Small intestine (tissue), 7 donors: ENCODE results near the gene CYP19A1. TPM values are rescaled to one million over a fixed set of nuclear protein-coding genes. Genes with fewer than 3 reads are reported as not detected.

Source experiments
- DNase-seq, 2 donors: peaks; one replicate each; pipeline versions ENCODE4 v3.0.0 to v3.0.0-alpha.2; 2013
- FAIRE-seq: peaks from 2 replicates; lab custom pipeline; 2012; peaks lifted over from hg19 to GRCh38; lab: Jason Lieb, UNC
- H3K27ac ChIP-seq, 3 donors: one replicate each; pipeline ENCODE4 v1.5.1; 2013; ENCODE audit warnings: low read length in 2 of 3, mild to moderate bottlenecking in 2 of 3, control low read depth in 1 of 3, inconsistent platforms in 1 of 3, low read depth in 1 of 3, moderate library complexity in 1 of 3
- H3K27me3 ChIP-seq, 3 donors: one replicate each; pipeline ENCODE4 v1.6.1; 2013; ENCODE audit warnings: low read length in 3 of 3, inconsistent platforms in 1 of 3; ENCODE audit not compliant: control insufficient read depth in 3 of 3, insufficient read depth in 3 of 3
- H3K36me3 ChIP-seq, 3 donors: one replicate each; pipeline ENCODE4 v1.6.1; 2013; ENCODE audit warnings: low read length in 3 of 3, inconsistent platforms in 1 of 3, low read depth in 1 of 3, mild to moderate bottlenecking in 1 of 3, moderate library complexity in 1 of 3; ENCODE audit not compliant: control insufficient read depth in 3 of 3, insufficient read depth in 2 of 3
- H3K4me1 ChIP-seq, 3 donors: one replicate each; pipeline ENCODE4 v1.6.1; 2013; ENCODE audit warnings: low read length in 2 of 3, inconsistent platforms in 1 of 3, low read depth in 1 of 3, mild to moderate bottlenecking in 1 of 3, moderate library complexity in 1 of 3; ENCODE audit not compliant: control insufficient read depth in 3 of 3, insufficient read depth in 2 of 3
- H3K4me3 ChIP-seq, 3 donors: one replicate each; pipeline ENCODE4 v1.5.1; 2013; ENCODE audit warnings: low read length in 3 of 3, control low read depth in 1 of 3, inconsistent platforms in 1 of 3, low read depth in 1 of 3, mild to moderate bottlenecking in 1 of 3, moderate library complexity in 1 of 3
- H3K9me3 ChIP-seq, 2 donors: one replicate each; pipeline ENCODE4 v1.6.1; 2013; ENCODE audit warnings: low read depth in 1 of 2, low read length in 1 of 2; ENCODE audit not compliant: control insufficient read depth in 2 of 2, insufficient read depth in 1 of 2
- WGBS, 3 donors: extraction: QIAGEN DNeasy Blood & Tissue Kit; methylation state at CpG; one replicate each; pipeline ENCODE4 v1.1.7; 2013; 5-methylcytosine and 5-hydroxymethylcytosine counted together
- polyA plus RNA-seq, 4 donors: library from polyadenylated mRNA; stranded (reverse) in 3 of 4; unstranded in 1 of 4; fragments of 200-250 nt in 3 of 4; fragments of 120-200 nt in 1 of 4; gene quantifications; one replicate each; pipeline versions ENCODE4 v1.2.1 to v1.2.3, GENCODE V29; 2013
- donor health status: healthy with polysubstance abuse.
- donor health status: control.
- donor health status: control.
- donor health status: Bipolar disorder and iron deficiency.
- donor health status: healthy.

The CYP19A1 gene
- polyA plus RNA-seq, 4 donors = 0.33 to 2.0 TPM; not detected in 2

DNA sequence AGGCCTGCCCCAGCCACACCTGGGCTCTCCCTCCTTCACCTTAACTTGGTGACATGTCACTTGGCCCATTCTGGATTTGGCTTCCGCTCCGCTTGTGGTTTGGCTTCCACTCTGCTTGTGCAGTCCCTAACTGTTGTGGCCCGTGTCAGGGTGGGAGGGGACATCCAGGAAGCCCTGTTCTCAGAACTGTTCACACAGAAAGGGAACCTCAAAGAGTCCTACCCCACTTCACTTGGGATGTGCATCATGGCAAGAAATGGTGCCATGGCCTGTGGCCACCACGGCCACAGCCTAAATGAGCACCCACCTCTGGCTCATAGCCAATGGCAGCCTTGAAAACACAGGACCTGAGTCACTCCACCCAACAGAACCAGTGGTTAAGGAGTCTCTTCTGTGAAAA lies 63.4 kb downstream of the CYP19A1 start:
- DNase-seq (no peak), FAIRE-seq (no peak)
- Histone ChIP-seq H3K27me3 (peaks cover 0 to 12% (median 0%) of the 10 kb centered on the region in 3 donors), H3K4me1 (no peaks in the 10 kb centered on the region), H3K36me3 (no peaks in the 10 kb centered on the region), H3K9me3 (no peaks in the 10 kb centered on the region), H3K27ac (no peak overlapping the region), H3K4me3 (no peak overlapping the region)
- WGBS, 3 donors = 85% methylated on average over 4 of the region's 4 CpGs

DNA sequence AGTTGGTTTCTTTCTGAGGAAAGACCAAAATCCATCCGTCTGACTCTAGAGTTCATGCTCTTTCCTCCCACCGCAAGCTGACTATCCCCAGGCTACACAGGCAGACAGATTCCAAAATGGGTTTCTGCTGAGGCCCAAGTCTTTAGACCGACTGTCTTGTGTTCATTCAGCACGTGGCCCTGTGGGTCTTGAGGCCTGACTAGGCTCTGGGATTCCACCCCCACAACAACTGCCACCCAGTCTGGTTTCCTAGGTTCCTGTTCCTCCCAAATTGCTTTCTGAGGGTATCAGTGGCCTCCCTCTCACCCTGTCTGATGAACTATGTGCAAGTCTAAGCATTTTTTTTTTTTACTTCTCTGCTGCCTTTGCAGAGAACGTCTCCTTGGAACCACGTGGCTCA lies 67.7 kb downstream of the CYP19A1 start:
- H3K36me3 ChIP-seq = no peaks in the 10 kb centered on the region
- H3K4me1 ChIP-seq = no peaks in the 10 kb centered on the region
- no peak for DNase-seq
- WGBS, 3 donors = 65 to 78% (median 70%) methylated on average over 6 of the region's 6 CpGs
- no peak overlapping the region for H3K4me3 ChIP-seq
- no peak for FAIRE-seq
- peaks cover 0 to 30% (median 6%) of the 10 kb centered on the region in 3 donors for H3K27me3 ChIP-seq
- H3K9me3 ChIP-seq = no peaks in the 10 kb centered on the region
- no peak overlapping the region for H3K27ac ChIP-seq

DNA sequence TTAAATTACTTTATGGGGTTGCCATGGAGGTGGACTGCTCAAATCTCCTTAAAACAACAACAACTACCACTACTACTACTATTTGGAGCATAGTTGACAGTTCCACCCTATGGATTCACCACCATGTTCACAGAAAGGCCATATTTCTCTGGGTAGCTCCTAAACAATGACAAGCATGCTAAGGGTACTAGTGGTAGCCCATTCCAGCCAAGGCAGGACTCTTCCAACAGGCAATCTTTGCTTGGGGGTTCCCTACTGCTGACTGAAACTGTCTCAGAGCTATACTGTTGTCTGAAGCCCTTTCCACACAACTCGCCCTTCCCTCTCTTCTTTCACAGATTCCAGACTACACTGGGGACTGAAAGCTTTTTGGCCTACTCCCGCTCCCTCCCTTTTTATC lies 68.9 kb downstream of the CYP19A1 start:
- no peak for FAIRE-seq
- Histone ChIP-seq H3K27me3 (peaks cover 0 to 32% (median 8%) of the 10 kb centered on the region in 3 donors), H3K36me3 (no peaks in the 10 kb centered on the region), H3K4me1 (no peaks in the 10 kb centered on the region), H3K9me3 (no peaks in the 10 kb centered on the region), H3K27ac (no peak overlapping the region), H3K4me3 (no peak overlapping the region)
- DNase-seq = no peak
- 59 to 91% (median 72%) methylated on average over 2 of the region's 2 CpGs for WGBS, 3 donors

DNA sequence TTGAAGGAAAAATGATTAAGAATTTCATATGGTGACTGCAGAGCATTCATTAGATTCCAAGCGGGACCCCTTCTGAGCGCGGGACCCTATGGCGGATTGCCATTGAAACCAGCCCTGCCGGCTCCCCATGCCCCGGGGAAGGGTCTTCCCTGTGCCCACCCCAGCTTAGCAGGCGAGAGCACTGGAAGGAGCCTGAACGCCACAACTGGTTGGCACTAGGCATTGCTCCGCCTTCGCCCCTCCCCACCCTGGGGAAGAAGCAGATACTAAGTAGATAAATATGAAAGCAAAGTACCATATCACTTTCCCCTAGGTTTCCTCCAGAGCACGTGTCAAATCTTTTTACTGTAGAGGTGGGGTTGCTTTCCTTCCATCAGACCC lies 70.7 kb downstream of the CYP19A1 start:
- no peaks in the 10 kb centered on the region for H3K36me3 ChIP-seq
- H3K27me3 ChIP-seq = peaks cover 0 to 37% (median 8%) of the 10 kb centered on the region in 3 donors
- H3K4me1 ChIP-seq = no peaks in the 10 kb centered on the region
- H3K4me3 ChIP-seq = peak overlapping the region in 1 of 3 donors; percentile 30
- DNase-seq (peak in 1 of 2 donors; percentile 38), FAIRE-seq (no peak)
- H3K27ac ChIP-seq = no peak overlapping the region
- H3K9me3 ChIP-seq = peaks cover 0 to under 1% of the 10 kb centered on the region in 2 donors
- WGBS, 3 donors = 2 to 6% (median 2%) methylated on average over 11 of the region's 11 CpGs

DNA sequence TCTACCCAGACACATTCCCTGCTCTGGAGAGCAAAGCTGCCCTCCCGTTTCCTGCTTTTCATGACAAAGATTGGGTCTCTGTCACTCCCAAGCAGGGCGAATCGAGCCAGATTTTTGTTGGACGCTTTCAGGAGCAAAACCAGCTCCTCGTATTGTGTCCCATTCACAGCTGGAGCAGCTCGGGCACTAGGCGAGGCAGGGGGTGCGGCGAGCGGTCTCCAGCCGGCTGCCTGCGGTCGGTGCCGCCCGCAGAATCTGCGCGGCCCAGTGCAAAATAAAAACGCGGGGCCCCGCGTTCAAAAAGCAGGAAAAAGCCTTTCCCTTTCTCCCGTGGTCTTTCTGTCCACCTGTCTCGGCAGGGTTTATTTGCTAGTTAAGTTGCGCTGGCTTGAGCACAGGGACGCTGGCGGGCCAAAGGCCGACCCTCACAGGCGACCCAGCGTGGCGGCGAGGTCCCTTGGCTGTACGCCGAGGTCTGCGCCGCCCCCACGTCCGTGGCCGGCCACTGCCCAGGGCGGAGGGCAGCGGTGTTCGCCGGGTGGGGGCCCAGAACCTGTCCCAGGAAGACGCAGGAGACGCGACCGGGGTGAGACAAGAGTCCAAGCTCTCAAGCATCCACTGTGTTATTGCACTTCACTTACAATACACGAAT lies 71.2 kb downstream of the CYP19A1 start:
- peaks cover 0 to 5% of the 10 kb centered on the region in 2 donors for H3K9me3 ChIP-seq
- no peaks in the 10 kb centered on the region for H3K36me3 ChIP-seq
- DNase-seq = peak in 1 of 2 donors; percentile 21
- H3K27ac ChIP-seq = peak overlapping the region in 1 of 3 donors; percentile 9
- WGBS, 3 donors = 1 to 3% (median 2%) methylated on average over 41 to 47 of the region's 47 CpGs
- FAIRE-seq = no peak
- H3K4me1 ChIP-seq = no peaks in the 10 kb centered on the region
- H3K27me3 ChIP-seq = peaks cover 0 to 37% (median 8%) of the 10 kb centered on the region in 3 donors
- peak overlapping the region in 2 of 3 donors; percentile 13 to 30 for H3K4me3 ChIP-seq

DNA sequence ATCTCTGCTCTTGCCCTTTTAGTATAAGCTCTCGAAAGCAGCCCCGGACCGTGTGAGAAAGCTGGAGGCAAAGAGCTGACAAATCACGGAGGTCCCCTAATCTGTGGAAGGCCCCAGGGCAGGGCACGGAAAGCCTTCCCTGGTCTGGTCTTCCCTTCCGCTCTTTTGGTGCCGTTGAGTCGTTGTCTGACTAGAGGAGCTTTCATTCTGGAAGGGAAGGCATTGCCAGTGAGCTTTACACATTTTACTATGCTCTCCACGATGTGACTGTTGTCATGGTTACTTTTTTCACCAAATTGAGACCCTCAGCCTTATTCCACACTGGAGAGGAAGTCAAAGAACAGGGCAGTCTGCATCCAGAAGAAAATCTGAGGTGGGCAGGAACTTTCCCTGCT lies 71.7 kb downstream of the CYP19A1 start:
- DNase-seq (no peak), FAIRE-seq (no peak)
- H3K27ac ChIP-seq = peak overlapping the region in 1 of 3 donors; percentile 9
- peaks cover 0 to 10% of the 10 kb centered on the region in 2 donors for H3K9me3 ChIP-seq
- peak overlapping the region in 1 of 3 donors; percentile 30 for H3K4me3 ChIP-seq
- no peaks in the 10 kb centered on the region for H3K36me3 ChIP-seq
- H3K27me3 ChIP-seq = peaks cover 0 to 37% (median 8%) of the 10 kb centered on the region in 3 donors
- H3K4me1 ChIP-seq = no peaks in the 10 kb centered on the region
- WGBS, 3 donors = 40 to 60% (median 56%) methylated on average over 9 of the region's 9 CpGs

DNA sequence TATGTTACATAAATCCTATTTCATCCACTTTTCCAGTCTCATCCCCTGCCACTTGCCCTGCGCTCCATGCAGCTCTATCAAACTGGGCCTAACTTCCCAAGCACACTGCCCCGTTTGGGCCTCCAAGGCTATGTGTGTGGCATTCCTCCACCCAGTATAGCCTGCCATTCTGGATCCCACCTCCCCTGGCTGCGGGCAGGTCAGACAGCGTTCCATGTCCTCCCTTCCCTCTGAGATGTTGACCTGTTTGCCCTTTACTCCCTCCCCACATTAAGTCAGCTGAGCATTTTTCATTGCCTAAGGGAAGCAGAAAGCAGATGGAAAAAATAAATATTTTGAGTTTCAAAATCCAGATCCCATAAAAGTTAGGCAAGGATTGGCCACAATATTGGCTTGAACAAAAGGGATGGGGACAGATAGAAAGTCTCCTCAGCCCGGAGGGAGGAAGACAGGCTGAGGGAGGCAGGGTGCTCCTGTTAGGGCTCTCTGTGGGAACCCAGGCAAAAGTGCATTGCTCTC lies 73.3 kb downstream of the CYP19A1 start:
- no peak overlapping the region for H3K4me3 ChIP-seq
- peaks cover 0 to 37% (median 8%) of the 10 kb centered on the region in 3 donors for H3K27me3 ChIP-seq
- FAIRE-seq (no peak), DNase-seq (no peak)
- H3K4me1 ChIP-seq = no peaks in the 10 kb centered on the region
- H3K27ac ChIP-seq = peak overlapping the region in 1 of 3 donors; percentile 37
- 72 to 83% (median 76%) methylated on average over 5 of the region's 5 CpGs for WGBS, 3 donors
- H3K9me3 ChIP-seq = peaks cover 0 to 12% of the 10 kb centered on the region in 2 donors
- H3K36me3 ChIP-seq = no peaks in the 10 kb centered on the region

DNA sequence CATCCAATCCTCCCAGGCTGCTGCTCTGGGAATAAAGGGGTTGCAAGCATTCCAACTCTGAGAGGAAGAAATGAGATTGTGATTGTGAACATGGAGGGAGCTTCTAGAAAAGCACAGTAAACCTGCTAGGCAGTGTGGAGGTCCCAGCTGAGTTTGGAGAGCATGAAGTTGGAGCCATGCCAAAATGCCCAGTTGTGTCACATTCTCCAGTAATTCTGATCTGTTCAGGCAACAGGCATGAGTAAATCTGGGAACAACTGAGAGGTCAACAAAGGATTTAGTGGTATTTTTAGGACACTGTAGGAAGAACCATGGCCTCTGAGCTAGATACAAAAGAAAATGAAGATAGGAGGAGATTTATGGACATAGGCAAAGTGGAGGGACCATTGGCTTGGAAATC lies 74.7 kb downstream of the CYP19A1 start:
- H3K27ac ChIP-seq = no peak overlapping the region
- FAIRE-seq (no peak), DNase-seq (no peak)
- no peak overlapping the region for H3K4me3 ChIP-seq
- no peaks in the 10 kb centered on the region for H3K4me1 ChIP-seq
- H3K27me3 ChIP-seq = peaks cover 0 to 34% (median 6%) of the 10 kb centered on the region in 3 donors
- peaks cover 0 to 12% of the 10 kb centered on the region in 2 donors for H3K9me3 ChIP-seq
- no peaks in the 10 kb centered on the region for H3K36me3 ChIP-seq
